ENCODE results near the gene DGKH. TPM values are rescaled to one million over a fixed set of nuclear protein-coding genes. Genes with fewer than 3 reads are reported as not detected.

Gene DGKH
- total RNA-seq, 2 donors from 2014 or later, result 3.6 to 4.7 TPM

DNA sequence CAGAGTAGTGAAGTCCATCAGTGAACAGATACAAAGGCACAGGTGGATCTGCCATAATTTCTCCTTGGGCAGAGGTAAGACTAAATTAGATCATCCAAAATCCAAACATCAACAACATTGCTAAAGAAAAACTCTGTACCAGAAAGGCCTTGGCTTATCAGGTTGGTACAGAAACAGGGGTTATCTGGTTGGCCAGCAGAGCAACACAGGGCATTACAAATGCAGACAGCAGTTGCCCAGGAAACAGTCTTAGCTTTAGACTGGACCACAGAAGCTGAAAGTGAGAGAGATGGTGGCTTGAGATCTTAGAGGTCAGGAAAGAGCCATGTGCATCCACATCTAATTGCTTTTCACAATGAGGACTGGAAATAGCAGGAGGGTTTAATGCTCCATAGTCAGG lies 26.6 kb upstream of the DGKH start:
- no peak for ATAC-seq
- no peak for DNase-seq
- H3K9me3 ChIP-seq, result no peaks in the 10 kb centered on the region
- no peaks in the 10 kb centered on the region for H3K36me3 ChIP-seq (replicated peaks in 1 of 2; ENCODE audit: insufficient read depth in 1 of 2, low read depth in 2 of 2)
- intact Hi-C loops (cut with DNase I), result no loop called here
- no peaks in the 10 kb centered on the region for H3K27me3 ChIP-seq
- H3K4me1 ChIP-seq, result no peaks in the 10 kb centered on the region
- TF ChIP-seq, protein P1, sequence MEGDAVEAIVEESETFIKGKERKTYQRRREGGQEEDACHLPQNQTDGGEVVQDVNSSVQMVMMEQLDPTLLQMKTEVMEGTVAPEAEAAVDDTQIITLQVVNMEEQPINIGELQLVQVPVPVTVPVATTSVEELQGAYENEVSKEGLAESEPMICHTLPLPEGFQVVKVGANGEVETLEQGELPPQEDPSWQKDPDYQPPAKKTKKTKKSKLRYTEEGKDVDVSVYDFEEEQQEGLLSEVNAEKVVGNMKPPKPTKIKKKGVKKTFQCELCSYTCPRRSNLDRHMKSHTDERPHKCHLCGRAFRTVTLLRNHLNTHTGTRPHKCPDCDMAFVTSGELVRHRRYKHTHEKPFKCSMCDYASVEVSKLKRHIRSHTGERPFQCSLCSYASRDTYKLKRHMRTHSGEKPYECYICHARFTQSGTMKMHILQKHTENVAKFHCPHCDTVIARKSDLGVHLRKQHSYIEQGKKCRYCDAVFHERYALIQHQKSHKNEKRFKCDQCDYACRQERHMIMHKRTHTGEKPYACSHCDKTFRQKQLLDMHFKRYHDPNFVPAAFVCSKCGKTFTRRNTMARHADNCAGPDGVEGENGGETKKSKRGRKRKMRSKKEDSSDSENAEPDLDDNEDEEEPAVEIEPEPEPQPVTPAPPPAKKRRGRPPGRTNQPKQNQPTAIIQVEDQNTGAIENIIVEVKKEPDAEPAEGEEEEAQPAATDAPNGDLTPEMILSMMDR (IDR thresholded peaks at IDR 0.05), result no peak
- H3K4me3 ChIP-seq, result no peak overlapping the region
- H3K27ac ChIP-seq, result no peak overlapping the region

DNA sequence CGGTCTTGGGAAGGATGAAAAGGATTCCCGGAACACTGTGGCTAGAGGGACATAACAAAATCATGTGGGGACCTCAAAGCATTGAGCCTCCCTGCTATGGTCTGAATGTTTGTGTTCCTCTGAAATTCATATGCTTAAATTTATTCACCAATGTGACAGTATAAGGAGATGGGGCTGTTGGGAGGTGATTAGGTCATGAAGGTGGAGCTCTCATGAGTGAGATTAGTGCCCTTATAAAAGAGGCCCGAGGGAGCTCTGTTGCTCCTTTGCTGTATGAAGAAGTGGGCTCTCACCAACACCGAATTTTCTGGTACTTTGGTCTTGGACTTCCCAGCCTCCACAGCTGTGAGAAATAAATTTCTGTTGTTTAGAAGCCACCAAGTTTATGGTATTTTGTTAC lies 26.1 kb upstream of the DGKH start:
- Histone ChIP-seq H3K27me3 (no peaks in the 10 kb centered on the region), H3K4me3 (no peak overlapping the region), H3K9me3 (no peaks in the 10 kb centered on the region), H3K27ac (no peak overlapping the region), H3K4me1 (no peaks in the 10 kb centered on the region), H3K36me3 (replicated peaks in 1 of 2; ENCODE audit: insufficient read depth in 1 of 2, low read depth in 2 of 2) (no peaks in the 10 kb centered on the region)
- ATAC-seq, result no peak
- TF ChIP-seq, protein P1 (IDR thresholded peaks at IDR 0.05), result no peak
- no peak for TF ChIP-seq POLR2A (IDR thresholded peaks at IDR 0.05)
- WGBS, 2 donors, result 66 to 87% methylated on average over 4 of the region's 4 CpGs
- intact Hi-C loops (cut with DNase I), result no loop called here
- no peak for DNase-seq

DNA sequence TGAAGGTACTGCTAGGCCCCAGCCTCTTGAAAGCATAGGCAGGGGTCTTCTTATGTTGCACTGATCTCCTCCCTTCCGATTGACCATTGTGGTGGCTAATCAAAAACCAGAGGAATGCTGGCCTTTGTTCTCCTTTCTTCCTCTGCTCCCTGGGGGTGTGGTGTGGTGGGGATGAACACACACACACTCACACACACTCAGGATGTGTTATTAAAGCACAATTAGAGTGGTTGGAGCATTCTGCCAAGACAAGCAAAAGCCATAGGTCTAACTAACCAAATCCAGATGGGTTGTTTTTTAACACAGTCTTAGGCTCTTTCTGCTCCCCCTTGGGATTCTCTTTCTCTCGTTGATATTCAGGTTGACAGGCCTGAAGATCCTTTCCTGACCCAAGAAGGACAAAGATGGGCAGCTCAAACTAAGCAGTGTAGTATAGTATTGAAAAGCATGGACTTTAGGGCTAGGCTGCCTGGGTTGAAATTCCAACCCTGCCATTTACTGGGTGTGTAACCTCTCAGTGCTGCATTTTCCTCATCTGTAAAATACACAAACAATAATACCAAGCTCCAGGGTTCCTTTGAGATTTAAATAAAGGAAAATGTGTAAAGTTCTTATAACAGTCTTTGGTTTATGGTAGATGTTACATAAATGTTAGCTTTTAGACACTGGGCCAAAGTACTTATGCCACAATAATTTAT lies 25.5 kb upstream of the DGKH start:
- H3K9me3 ChIP-seq, result no peaks in the 10 kb centered on the region
- no peaks in the 10 kb centered on the region for H3K27me3 ChIP-seq
- H3K4me3 ChIP-seq, result no peak overlapping the region
- intact Hi-C loops (cut with DNase I), result no loop called here
- no peak overlapping the region for H3K27ac ChIP-seq
- 78 to 88% methylated on average over 2 of the region's 2 CpGs for WGBS, 2 donors
- TF ChIP-seq POLR2A (IDR thresholded peaks at IDR 0.05), result no peak
- TF ChIP-seq, protein P1 (IDR thresholded peaks at IDR 0.05), result no peak
- ATAC-seq (no peak), DNase-seq (no peak)
- H3K36me3 ChIP-seq (replicated peaks in 1 of 2; ENCODE audit: insufficient read depth in 1 of 2, low read depth in 2 of 2), result no peaks in the 10 kb centered on the region
- H3K4me1 ChIP-seq, result no peaks in the 10 kb centered on the region

DNA sequence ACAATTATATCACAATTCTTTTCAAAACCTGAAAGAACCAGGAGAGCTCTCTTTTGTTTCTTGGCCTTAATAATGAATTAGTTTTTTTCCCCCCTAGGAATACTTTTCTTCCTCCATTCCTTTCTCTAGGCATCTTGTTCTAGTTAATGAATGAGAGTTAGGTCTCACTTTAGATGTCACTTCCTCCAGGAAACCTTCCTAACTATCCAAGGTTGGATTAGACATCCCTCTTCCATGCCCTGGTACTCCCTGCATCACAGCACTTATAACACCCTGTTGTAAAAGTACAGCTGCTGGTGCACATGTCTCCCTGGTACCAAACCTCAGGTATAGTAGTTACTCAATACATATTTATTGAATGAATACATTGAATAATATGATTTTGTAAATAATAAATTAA lies 21.2 kb upstream of the DGKH start:
- ATAC-seq (no peak), DNase-seq (no peak)
- no peaks in the 10 kb centered on the region for H3K27me3 ChIP-seq
- H3K36me3 ChIP-seq (replicated peaks in 1 of 2; ENCODE audit: insufficient read depth in 1 of 2, low read depth in 2 of 2), result no peaks in the 10 kb centered on the region
- H3K27ac ChIP-seq, result no peak overlapping the region
- no peaks in the 10 kb centered on the region for H3K4me1 ChIP-seq
- H3K9me3 ChIP-seq, result no peaks in the 10 kb centered on the region
- no peak overlapping the region for H3K4me3 ChIP-seq
- TF ChIP-seq, protein P1 (IDR thresholded peaks at IDR 0.05), result no peak
- no peak for TF ChIP-seq POLR2A (IDR thresholded peaks at IDR 0.05)
- intact Hi-C loops (cut with DNase I), result no loop called here

DNA sequence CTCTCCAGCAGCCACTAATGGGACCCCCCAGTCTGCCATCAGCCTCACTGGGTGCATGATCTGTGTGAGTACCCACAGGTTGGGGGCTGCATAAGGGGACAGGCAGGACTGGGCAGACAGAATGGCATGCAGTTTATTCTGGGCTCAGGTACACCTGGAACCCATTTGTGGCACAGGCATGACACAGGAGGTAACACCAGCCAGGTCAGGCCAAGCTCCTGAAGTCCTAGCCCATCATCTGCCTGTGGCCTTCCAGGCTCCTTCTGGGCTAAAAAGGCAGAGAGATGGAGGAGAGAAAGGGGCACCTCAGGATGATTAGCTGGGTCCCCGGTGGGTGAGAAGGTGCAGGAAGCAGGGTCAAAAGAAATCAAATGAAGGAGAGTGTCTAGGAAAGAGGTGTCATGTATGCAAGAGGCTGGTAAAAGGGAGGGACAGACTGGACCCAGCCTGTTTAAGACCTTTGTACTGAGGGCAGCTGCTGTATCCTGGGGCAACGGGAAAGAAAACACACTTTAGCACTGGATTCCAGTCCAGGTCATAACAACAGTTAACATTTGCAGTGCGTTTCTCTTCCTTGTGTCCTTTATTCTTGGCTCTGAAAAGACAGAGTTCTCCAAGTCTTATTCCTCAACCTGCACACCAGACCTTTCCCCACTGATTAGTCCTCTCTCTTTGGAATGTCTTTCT lies 20.2 kb upstream of the DGKH start:
- H3K4me3 ChIP-seq, result no peak overlapping the region
- no peaks in the 10 kb centered on the region for H3K4me1 ChIP-seq
- WGBS, 2 donors, result 16 to 25% methylated on average over 3 of the region's 3 CpGs
- no peaks in the 10 kb centered on the region for H3K9me3 ChIP-seq
- intact Hi-C loops (cut with DNase I), result no loop called here
- TF ChIP-seq POLR2A (IDR thresholded peaks at IDR 0.05), result no peak
- TF ChIP-seq, protein P1 (IDR thresholded peaks at IDR 0.05), result no peak
- no peaks in the 10 kb centered on the region for H3K27me3 ChIP-seq
- no peak overlapping the region for H3K27ac ChIP-seq
- H3K36me3 ChIP-seq (replicated peaks in 1 of 2; ENCODE audit: insufficient read depth in 1 of 2, low read depth in 2 of 2), result no peaks in the 10 kb centered on the region
- DNase-seq (peak in 2 of 4 donors; percentile 16), ATAC-seq (no peak)

All from body of pancreas (tissue), 4 donors.